ENCODE results near the gene GPC4.

DNA sequence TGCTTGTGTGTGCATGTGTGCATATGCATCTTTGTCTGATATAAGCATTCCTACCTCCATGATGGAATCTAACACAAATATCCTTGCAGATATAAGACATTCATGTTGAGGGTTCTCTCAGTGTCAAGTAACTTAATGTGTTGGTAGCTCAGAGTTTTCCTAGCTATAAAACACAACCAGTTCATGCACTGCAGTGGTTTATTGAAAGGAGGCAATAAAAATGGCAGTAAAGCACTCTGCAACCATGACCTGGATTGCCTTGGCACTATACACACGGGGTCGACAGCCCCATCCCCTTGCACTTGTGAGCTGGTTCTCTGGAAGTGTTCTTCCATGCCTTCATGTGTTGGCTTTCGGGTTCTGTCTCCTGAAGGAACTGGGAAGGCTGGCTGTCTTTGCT is 38.9 kb downstream of the GPC4 start:
- TF ChIP-seq YY1 (IDR thresholded peaks at IDR 0.05; ENCODE audit: insufficient read depth, insufficient read length): no peak
- no peak for TF ChIP-seq SUZ12 (IDR thresholded peaks at IDR 0.05; ENCODE audit: extremely low read depth, insufficient read depth, insufficient read length)
- no peak for TF ChIP-seq ZNF274 (IDR thresholded peaks at IDR 0.05; ENCODE audit: low read depth, low read length)

Data from NT2/D1 (cell line).